GM23338 (cell line): ENCODE results near the gene TXNDC2. TPM values are rescaled to one million over a fixed set of nuclear protein-coding genes. Genes with fewer than 3 reads are reported as not detected.

ENCODE experiments used
- ATAC-seq: fragments of 200-7000 bp; cut with Tn5 transposase; 3 replicates; pipeline ENCODE4 v1.9.1; 2020
- DNase-seq: peaks from one replicate; pipeline ENCODE4 v3.0.0-alpha.2; 2015; ENCODE audit warnings: low spot score
- H2AFZ ChIP-seq: fragments of 200-600 bp; sonication (generic); 2 replicates; pipeline ENCODE4 v1.8.0; 2016; ENCODE audit warnings: antibody characterized with exemption, mild to moderate bottlenecking, moderate library complexity
- H3F3A ChIP-seq: fragments of 200-600 bp; sonication (generic); replicated peaks from 2 replicates; pipeline ENCODE4 v1.8.0; 2017; ENCODE audit warnings: antibody characterized with exemption, mixed run types, low read depth
- H3K27ac ChIP-seq: fragments of 200-600 bp; sonication (generic); 2 replicates; pipeline ENCODE4 v1.6.1; 2016; ENCODE audit warnings: low read depth
- H3K27me3 ChIP-seq: fragments of 200-600 bp; sonication (generic); 2 replicates; pipeline ENCODE4 v1.8.0; 2016; ENCODE audit warnings: mild to moderate bottlenecking, mixed run types, moderate library complexity; ENCODE audit not compliant: insufficient read depth
- H3K36me3 ChIP-seq: fragments of 200-600 bp; sonication (generic); 2 replicates; pipeline ENCODE4 v1.8.0; 2016; ENCODE audit warnings: mild to moderate bottlenecking; ENCODE audit not compliant: insufficient read depth
- H3K4me1 ChIP-seq: fragments of 200-600 bp; sonication (generic); 2 replicates; pipeline ENCODE4 v1.8.0; 2016; ENCODE audit warnings: mild to moderate bottlenecking, moderate library complexity; ENCODE audit not compliant: insufficient read depth
- H3K4me2 ChIP-seq: fragments of 200-600 bp; sonication (generic); 2 replicates; pipeline ENCODE4 v1.7.1; 2017; ENCODE audit warnings: mixed run types
- H3K4me3 ChIP-seq: fragments of 200-600 bp; sonication (generic); 2 replicates; pipeline ENCODE4 v1.6.1; 2016; ENCODE audit warnings: mixed run types
- H3K79me2 ChIP-seq: fragments of 200-600 bp; sonication (generic); replicated peaks from 2 replicates; pipeline ENCODE4 v1.8.0; 2017; ENCODE audit warnings: mild to moderate bottlenecking; ENCODE audit not compliant: insufficient read depth
- H3K9me2 ChIP-seq: fragments of 200-600 bp; sonication (generic); 2 replicates; pipeline ENCODE4 v1.8.0; 2017; ENCODE audit not compliant: insufficient read depth
- H4K20me1 ChIP-seq: fragments of 200-600 bp; sonication (generic); replicated peaks from 2 replicates; pipeline ENCODE4 v1.8.0; 2017; ENCODE audit warnings: mild to moderate bottlenecking; ENCODE audit not compliant: insufficient read depth
- H3K27ac Mint-ChIP-seq: 2 replicates; pipeline ENCODE4 v1.8.0; 2020; ENCODE audit warnings: inconsistent platforms, mild to moderate bottlenecking, moderate library complexity, mixed read lengths
- H3K27me3 Mint-ChIP-seq: 3 replicates; pipeline ENCODE4 v1.8.0; 2022; ENCODE audit warnings: low read depth, mild to moderate bottlenecking, moderate library complexity, mixed read lengths, inconsistent platforms; ENCODE audit not compliant: insufficient read depth, poor library complexity
- H3K36me3 Mint-ChIP-seq: 3 replicates; pipeline ENCODE4 v1.8.0; 2021; ENCODE audit warnings: low read depth, mild to moderate bottlenecking, inconsistent platforms, moderate library complexity, mixed read lengths
- H3K4me1 Mint-ChIP-seq: 3 replicates; pipeline ENCODE4 v1.8.0; 2020; ENCODE audit warnings: mild to moderate bottlenecking, inconsistent platforms, mixed read lengths
- H3K4me3 Mint-ChIP-seq: 3 replicates; pipeline ENCODE4 v1.8.0; 2021; ENCODE audit warnings: moderate library complexity, mild to moderate bottlenecking, inconsistent platforms, mixed read lengths
- H3K9me3 Mint-ChIP-seq: 3 replicates; pipeline ENCODE4 v1.8.0; 2020; ENCODE audit warnings: moderate library complexity, mild to moderate bottlenecking, inconsistent platforms, mixed read lengths
- CREB1 ChIP-seq: fragments of 250-450 bp; sonication (Bioruptor Pico); IDR thresholded peaks from 2 replicates; pipeline ENCODE4 v1.5.0; 2020; ENCODE audit warnings: low read depth, mild to moderate bottlenecking, moderate library complexity
- EZH2 ChIP-seq: fragments of 200-600 bp; sonication (generic); IDR thresholded peaks from one replicate; pipeline ENCODE4 v1.8.0; 2017; ENCODE audit warnings: antibody characterized with exemption, mild to moderate bottlenecking, low read depth; ENCODE audit not compliant: unreplicated experiment
- EZH2phosphoT487 ChIP-seq: fragments of 200-600 bp; sonication (generic); IDR thresholded peaks from one replicate; pipeline ENCODE4 v1.8.1; 2018; ENCODE audit warnings: antibody characterized with exemption; ENCODE audit not compliant: unreplicated experiment
- JUNB ChIP-seq: IDR thresholded peaks from one replicate; pipeline ENCODE4 v1.6.1; 2016; ENCODE audit warnings: antibody characterized with exemption; ENCODE audit not compliant: unreplicated experiment
- NANOG ChIP-seq: IDR thresholded peaks from 2 replicates; pipeline ENCODE4 v1.6.1; 2016; ENCODE audit warnings: antibody characterized with exemption, borderline replicate concordance
- POLR2AphosphoS5 ChIP-seq: IDR thresholded peaks from 2 replicates; pipeline ENCODE4 v1.6.1; 2016; ENCODE audit warnings: antibody characterized with exemption, low read depth
- STAT1 ChIP-seq: IDR thresholded peaks from one replicate; pipeline ENCODE4 v1.6.1; 2016; ENCODE audit warnings: antibody characterized with exemption; ENCODE audit not compliant: unreplicated experiment
- ZNF114 ChIP-seq: fragments of 250-450 bp; sonication (Bioruptor Pico); IDR thresholded peaks from 2 replicates; pipeline ENCODE4 v1.5.0; 2020; ENCODE audit warnings: mild to moderate bottlenecking, moderate library complexity
- ZNF331 ChIP-seq: fragments of 250-450 bp; sonication (Bioruptor Pico); IDR thresholded peaks from 2 replicates; pipeline ENCODE4 v1.5.0; 2020; ENCODE audit warnings: low read depth, mild to moderate bottlenecking, moderate library complexity
- polyA plus RNA-seq: library from polyadenylated mRNA; unstranded; fragments of >200 nt; fragmentation: Nextera tagmentation; extraction: Ambion mirVana; gene quantifications from 2 replicates; pipeline ENCODE4 v1.2.1, GENCODE V29; 2016
- total RNA-seq: library from RNA; depleted of rRNA; stranded (reverse); fragments of >200 nt; shearing (Covaris generic); gene quantifications from 2 replicates; pipeline ENCODE4 v1.2.3, GENCODE V29; 2014
- TF ChIP-seq, protein P1 (sequence below): IDR thresholded peaks from 2 replicates; pipeline ENCODE4 v1.6.1; 2016; ENCODE audit warnings: antibody characterized with exemption
- TF ChIP-seq, protein P2 (sequence below): IDR thresholded peaks from one replicate; pipeline ENCODE4 v1.6.1; 2018; ENCODE audit warnings: antibody characterized with exemption; ENCODE audit not compliant: unreplicated experiment
- TF ChIP-seq, protein P3 (sequence below): fragments of 250-450 bp; sonication (Bioruptor Pico); IDR thresholded peaks from 2 replicates; pipeline ENCODE4 v1.5.0; 2020; ENCODE audit warnings: mild to moderate bottlenecking, moderate library complexity
- TF ChIP-seq, protein P4 (sequence below), 2 experiments: fragments of 200-600 bp in 1 of 2; sonication (generic) in 1 of 2; conservative IDR thresholded peaks; 2 replicates each; pipeline versions ENCODE4 v1.5.1 to v1.6.1; 2016 to 2017; ENCODE audit warnings: antibody characterized with exemption in 2 of 2, low read depth in 2 of 2, mild to moderate bottlenecking in 2 of 2, moderate library complexity in 1 of 2

Gene TXNDC2
- total and polyA plus RNA-seq, 2 experiments from 2014 or later: 0.16 TPM; not detected in 1

DNA sequence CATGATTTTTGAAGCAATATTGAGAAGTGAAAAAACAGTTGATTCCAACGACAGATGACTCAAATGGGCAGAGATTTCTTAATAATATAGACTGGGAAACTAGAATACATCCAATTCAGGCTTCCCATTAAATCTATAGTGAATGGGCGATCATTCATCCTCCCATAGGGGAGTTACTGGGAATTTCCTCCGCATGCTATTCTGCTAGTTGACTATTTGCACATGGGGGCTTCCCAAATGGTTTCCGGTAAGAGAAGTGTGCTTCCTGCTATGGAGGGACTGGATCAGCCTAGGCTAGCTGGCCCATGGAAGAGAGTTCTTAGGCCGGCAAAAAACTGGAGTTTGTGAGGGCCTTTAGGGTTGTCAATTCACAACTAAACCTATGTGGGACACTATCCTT, 25.5 kb downstream of the TXNDC2 start:
- Histone ChIP-seq H2AFZ (no peak overlapping the region), H3K9me2 (no peaks in the 10 kb centered on the region), H3F3A (no peaks in the 10 kb centered on the region), H3K27ac (no peak overlapping the region), H3K4me2 (no peak overlapping the region), H3K36me3 (no peaks in the 10 kb centered on the region), H3K4me1 (peaks cover 15% of the 10 kb centered on the region), H4K20me1 (peaks cover 8% of the 10 kb centered on the region), H3K79me2 (peaks cover 16% of the 10 kb centered on the region), H3K27me3 (no peaks in the 10 kb centered on the region), H3K4me3 (no peak overlapping the region)
- H3K27ac Mint-ChIP-seq: no peak overlapping the region
- DNase-seq (no peak), ATAC-seq (no peak)
- H3K4me3 Mint-ChIP-seq: no peak overlapping the region
- no peaks in the 10 kb centered on the region for H3K9me3 Mint-ChIP-seq
- H3K36me3 Mint-ChIP-seq: peaks cover 3% of the 10 kb centered on the region; the same call in 1 of the 3 replicates
- H3K27me3 Mint-ChIP-seq: peaks cover 3% of the 10 kb centered on the region
- TF ChIP-seq, protein P1, sequence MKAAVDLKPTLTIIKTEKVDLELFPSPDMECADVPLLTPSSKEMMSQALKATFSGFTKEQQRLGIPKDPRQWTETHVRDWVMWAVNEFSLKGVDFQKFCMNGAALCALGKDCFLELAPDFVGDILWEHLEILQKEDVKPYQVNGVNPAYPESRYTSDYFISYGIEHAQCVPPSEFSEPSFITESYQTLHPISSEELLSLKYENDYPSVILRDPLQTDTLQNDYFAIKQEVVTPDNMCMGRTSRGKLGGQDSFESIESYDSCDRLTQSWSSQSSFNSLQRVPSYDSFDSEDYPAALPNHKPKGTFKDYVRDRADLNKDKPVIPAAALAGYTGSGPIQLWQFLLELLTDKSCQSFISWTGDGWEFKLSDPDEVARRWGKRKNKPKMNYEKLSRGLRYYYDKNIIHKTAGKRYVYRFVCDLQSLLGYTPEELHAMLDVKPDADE: no peak
- TF ChIP-seq, protein P2, sequence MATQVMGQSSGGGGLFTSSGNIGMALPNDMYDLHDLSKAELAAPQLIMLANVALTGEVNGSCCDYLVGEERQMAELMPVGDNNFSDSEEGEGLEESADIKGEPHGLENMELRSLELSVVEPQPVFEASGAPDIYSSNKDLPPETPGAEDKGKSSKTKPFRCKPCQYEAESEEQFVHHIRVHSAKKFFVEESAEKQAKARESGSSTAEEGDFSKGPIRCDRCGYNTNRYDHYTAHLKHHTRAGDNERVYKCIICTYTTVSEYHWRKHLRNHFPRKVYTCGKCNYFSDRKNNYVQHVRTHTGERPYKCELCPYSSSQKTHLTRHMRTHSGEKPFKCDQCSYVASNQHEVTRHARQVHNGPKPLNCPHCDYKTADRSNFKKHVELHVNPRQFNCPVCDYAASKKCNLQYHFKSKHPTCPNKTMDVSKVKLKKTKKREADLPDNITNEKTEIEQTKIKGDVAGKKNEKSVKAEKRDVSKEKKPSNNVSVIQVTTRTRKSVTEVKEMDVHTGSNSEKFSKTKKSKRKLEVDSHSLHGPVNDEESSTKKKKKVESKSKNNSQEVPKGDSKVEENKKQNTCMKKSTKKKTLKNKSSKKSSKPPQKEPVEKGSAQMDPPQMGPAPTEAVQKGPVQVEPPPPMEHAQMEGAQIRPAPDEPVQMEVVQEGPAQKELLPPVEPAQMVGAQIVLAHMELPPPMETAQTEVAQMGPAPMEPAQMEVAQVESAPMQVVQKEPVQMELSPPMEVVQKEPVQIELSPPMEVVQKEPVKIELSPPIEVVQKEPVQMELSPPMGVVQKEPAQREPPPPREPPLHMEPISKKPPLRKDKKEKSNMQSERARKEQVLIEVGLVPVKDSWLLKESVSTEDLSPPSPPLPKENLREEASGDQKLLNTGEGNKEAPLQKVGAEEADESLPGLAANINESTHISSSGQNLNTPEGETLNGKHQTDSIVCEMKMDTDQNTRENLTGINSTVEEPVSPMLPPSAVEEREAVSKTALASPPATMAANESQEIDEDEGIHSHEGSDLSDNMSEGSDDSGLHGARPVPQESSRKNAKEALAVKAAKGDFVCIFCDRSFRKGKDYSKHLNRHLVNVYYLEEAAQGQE: no peak
- no peak for TF ChIP-seq EZH2phosphoT487
- TF ChIP-seq, protein P3, sequence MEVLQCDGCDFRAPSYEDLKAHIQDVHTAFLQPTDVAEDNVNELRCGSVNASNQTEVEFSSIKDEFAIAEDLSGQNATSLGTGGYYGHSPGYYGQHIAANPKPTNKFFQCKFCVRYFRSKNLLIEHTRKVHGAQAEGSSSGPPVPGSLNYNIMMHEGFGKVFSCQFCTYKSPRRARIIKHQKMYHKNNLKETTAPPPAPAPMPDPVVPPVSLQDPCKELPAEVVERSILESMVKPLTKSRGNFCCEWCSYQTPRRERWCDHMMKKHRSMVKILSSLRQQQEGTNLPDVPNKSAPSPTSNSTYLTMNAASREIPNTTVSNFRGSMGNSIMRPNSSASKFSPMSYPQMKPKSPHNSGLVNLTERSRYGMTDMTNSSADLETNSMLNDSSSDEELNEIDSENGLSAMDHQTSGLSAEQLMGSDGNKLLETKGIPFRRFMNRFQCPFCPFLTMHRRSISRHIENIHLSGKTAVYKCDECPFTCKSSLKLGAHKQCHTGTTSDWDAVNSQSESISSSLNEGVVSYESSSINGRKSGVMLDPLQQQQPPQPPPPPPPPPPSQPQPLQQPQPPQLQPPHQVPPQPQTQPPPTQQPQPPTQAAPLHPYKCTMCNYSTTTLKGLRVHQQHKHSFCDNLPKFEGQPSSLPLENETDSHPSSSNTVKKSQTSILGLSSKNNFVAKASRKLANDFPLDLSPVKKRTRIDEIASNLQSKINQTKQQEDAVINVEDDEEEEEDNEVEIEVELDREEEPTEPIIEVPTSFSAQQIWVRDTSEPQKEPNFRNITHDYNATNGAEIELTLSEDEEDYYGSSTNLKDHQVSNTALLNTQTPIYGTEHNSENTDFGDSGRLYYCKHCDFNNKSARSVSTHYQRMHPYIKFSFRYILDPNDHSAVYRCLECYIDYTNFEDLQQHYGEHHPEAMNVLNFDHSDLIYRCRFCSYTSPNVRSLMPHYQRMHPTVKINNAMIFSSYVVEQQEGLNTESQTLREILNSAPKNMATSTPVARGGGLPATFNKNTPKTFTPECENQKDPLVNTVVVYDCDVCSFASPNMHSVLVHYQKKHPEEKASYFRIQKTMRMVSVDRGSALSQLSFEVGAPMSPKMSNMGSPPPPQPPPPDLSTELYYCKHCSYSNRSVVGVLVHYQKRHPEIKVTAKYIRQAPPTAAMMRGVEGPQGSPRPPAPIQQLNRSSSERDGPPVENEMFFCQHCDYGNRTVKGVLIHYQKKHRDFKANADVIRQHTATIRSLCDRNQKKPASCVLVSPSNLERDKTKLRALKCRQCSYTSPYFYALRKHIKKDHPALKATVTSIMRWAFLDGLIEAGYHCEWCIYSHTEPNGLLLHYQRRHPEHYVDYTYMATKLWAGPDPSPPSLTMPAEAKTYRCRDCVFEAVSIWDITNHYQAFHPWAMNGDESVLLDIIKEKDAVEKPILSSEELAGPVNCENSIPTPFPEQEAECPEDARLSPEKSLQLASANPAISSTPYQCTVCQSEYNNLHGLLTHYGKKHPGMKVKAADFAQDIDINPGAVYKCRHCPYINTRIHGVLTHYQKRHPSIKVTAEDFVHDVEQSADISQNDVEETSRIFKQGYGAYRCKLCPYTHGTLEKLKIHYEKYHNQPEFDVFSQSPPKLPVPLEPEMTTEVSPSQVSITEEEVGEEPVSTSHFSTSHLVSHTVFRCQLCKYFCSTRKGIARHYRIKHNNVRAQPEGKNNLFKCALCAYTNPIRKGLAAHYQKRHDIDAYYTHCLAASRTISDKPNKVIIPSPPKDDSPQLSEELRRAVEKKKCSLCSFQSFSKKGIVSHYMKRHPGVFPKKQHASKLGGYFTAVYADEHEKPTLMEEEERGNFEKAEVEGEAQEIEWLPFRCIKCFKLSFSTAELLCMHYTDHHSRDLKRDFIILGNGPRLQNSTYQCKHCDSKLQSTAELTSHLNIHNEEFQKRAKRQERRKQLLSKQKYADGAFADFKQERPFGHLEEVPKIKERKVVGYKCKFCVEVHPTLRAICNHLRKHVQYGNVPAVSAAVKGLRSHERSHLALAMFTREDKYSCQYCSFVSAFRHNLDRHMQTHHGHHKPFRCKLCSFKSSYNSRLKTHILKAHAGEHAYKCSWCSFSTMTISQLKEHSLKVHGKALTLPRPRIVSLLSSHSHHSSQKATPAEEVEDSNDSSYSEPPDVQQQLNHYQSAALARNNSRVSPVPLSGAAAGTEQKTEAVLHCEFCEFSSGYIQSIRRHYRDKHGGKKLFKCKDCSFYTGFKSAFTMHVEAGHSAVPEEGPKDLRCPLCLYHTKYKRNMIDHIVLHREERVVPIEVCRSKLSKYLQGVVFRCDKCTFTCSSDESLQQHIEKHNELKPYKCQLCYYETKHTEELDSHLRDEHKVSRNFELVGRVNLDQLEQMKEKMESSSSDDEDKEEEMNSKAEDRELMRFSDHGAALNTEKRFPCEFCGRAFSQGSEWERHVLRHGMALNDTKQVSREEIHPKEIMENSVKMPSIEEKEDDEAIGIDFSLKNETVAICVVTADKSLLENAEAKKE (CRISPR knock-in tag): no peak
- TF ChIP-seq NANOG: no peak
- TF ChIP-seq STAT1: no peak
- TF ChIP-seq CREB1 (CRISPR knock-in tag): no peak
- no peak for TF ChIP-seq ZNF114 (CRISPR knock-in tag)
- no peak for TF ChIP-seq ZNF331 (CRISPR knock-in tag)
- TF ChIP-seq, protein P4, sequence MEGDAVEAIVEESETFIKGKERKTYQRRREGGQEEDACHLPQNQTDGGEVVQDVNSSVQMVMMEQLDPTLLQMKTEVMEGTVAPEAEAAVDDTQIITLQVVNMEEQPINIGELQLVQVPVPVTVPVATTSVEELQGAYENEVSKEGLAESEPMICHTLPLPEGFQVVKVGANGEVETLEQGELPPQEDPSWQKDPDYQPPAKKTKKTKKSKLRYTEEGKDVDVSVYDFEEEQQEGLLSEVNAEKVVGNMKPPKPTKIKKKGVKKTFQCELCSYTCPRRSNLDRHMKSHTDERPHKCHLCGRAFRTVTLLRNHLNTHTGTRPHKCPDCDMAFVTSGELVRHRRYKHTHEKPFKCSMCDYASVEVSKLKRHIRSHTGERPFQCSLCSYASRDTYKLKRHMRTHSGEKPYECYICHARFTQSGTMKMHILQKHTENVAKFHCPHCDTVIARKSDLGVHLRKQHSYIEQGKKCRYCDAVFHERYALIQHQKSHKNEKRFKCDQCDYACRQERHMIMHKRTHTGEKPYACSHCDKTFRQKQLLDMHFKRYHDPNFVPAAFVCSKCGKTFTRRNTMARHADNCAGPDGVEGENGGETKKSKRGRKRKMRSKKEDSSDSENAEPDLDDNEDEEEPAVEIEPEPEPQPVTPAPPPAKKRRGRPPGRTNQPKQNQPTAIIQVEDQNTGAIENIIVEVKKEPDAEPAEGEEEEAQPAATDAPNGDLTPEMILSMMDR (conservative IDR thresholded peaks at IDR 0.05; ENCODE audit: low read depth in 2 of 2): no peak
- no peak for TF ChIP-seq POLR2AphosphoS5
- no peak for TF ChIP-seq JUNB
- TF ChIP-seq EZH2: no peak
- H3K4me1 Mint-ChIP-seq: peaks cover 12% of the 10 kb centered on the region
